Measurements from ENCODE around the gene NUTM2E.
"Not testable (repeated sequence)": the region's sequence is repeated elsewhere in the genome, so short reads cannot be mapped to it uniquely, and the experiment has no call there.

GRCh38 chr10:79836891-79837290, 10.4 kb downstream of the NUTM2E start:
- not testable (repeated sequence) for TF ChIP-seq CTCF (IDR thresholded peaks at IDR 0.05; ENCODE audit: borderline replicate concordance, extremely low read depth, low read length, poor library complexity, severe bottlenecking); EZH2 (IDR thresholded peaks at IDR 0.05; ENCODE audit: borderline replicate concordance, low read depth, low read length, severe bottlenecking)

Measured in DND-41 (cell line).